HepG2 (cell line): ENCODE data around the gene CUL7. TPM values are rescaled to one million over a fixed set of nuclear protein-coding genes. Genes with fewer than 3 reads are reported as not detected.

Experiments used
- CHD2 ChIP-seq: IDR thresholded peaks from 2 replicates; pipeline ENCODE4 v1.6.1; 2011; ENCODE audit warnings: low read depth, low read length, improper control_type of control experiment
- GLI4 ChIP-seq: sonication (generic); formaldehyde crosslinking; IDR thresholded peaks from 2 replicates; pipeline ENCODE4 v1.5.1; 2020; ENCODE audit warnings: missing genetic modification reagents, mild to moderate bottlenecking, moderate library complexity, borderline replicate concordance
- HES4 ChIP-seq: sonication (generic); formaldehyde crosslinking; IDR thresholded peaks from 2 replicates; pipeline ENCODE4 v1.9.0; 2021; ENCODE audit warnings: mild to moderate bottlenecking, missing genetic modification reagents, borderline replicate concordance
- KAT8 ChIP-seq: IDR thresholded peaks from 2 replicates; pipeline ENCODE4 v1.6.1; 2016; ENCODE audit warnings: missing genetic modification reagents, missing compliant biosample characterization
- LRRFIP1 ChIP-seq: sonication (generic); formaldehyde crosslinking; conservative IDR thresholded peaks from 2 replicates; pipeline ENCODE4 v1.4.0; 2020; ENCODE audit warnings: missing genetic modification reagents
- NKX3-1 ChIP-seq: sonication (generic); formaldehyde crosslinking; IDR thresholded peaks from 2 replicates; pipeline ENCODE4 v1.5.0; 2020; ENCODE audit warnings: missing genetic modification reagents
- NR2C2 ChIP-seq: sonication (generic); formaldehyde crosslinking; IDR thresholded peaks from 2 replicates; pipeline ENCODE4 v1.4.0; 2020; ENCODE audit warnings: missing genetic modification reagents, mild to moderate bottlenecking, moderate library complexity, borderline replicate concordance
- PTBP1 ChIP-seq: fragments of 200-400 bp; formaldehyde crosslinking; IDR thresholded peaks from 2 replicates; pipeline ENCODE4 v1.6.1; 2018; ENCODE audit warnings: low read length, low read depth; ENCODE audit not compliant: poor library complexity, severe bottlenecking
- RXRB ChIP-seq: IDR thresholded peaks from 2 replicates; pipeline ENCODE4 v1.6.1; 2016; ENCODE audit warnings: borderline replicate concordance, missing genetic modification reagents, missing compliant biosample characterization
- SMYD3 ChIP-seq: sonication (generic); formaldehyde crosslinking; IDR thresholded peaks from 2 replicates; pipeline ENCODE4 v1.8.1; 2023; ENCODE audit warnings: mild to moderate bottlenecking, missing genetic modification reagents
- STAT5B ChIP-seq: sonication (generic); formaldehyde crosslinking; IDR thresholded peaks from 2 replicates; pipeline ENCODE4 v1.4.0; 2020; ENCODE audit warnings: missing genetic modification reagents
- TBX2 ChIP-seq: sonication (generic); formaldehyde crosslinking; IDR thresholded peaks from 2 replicates; pipeline ENCODE4 v1.5.0; 2020; ENCODE audit warnings: missing genetic modification reagents, mild to moderate bottlenecking, borderline replicate concordance
- ZFAT ChIP-seq: sonication (generic); formaldehyde crosslinking; conservative IDR thresholded peaks from 2 replicates; pipeline ENCODE4 v1.8.1; 2023; ENCODE audit warnings: missing genetic modification reagents, inconsistent platforms
- ZMAT3 ChIP-seq: sonication (generic); formaldehyde crosslinking; conservative IDR thresholded peaks from 2 replicates; pipeline ENCODE4 v1.7.0; 2021; ENCODE audit warnings: missing genetic modification reagents
- ZNF224 ChIP-seq: sonication (generic); formaldehyde crosslinking; IDR thresholded peaks from 2 replicates; pipeline ENCODE4 v1.5.0; 2020; ENCODE audit warnings: mild to moderate bottlenecking, missing genetic modification reagents
- ZNF256 ChIP-seq: sonication (generic); formaldehyde crosslinking; conservative IDR thresholded peaks from 2 replicates; pipeline ENCODE4 v1.4.0; 2020; ENCODE audit warnings: missing genetic modification reagents
- polyA plus RNA-seq, 8 experiments: library from polyadenylated mRNA; depleted of rRNA in 3 of 8; stranded (reverse) in 7 of 8; unstranded in 1 of 8; fragments of >200 nt; fragmentation: Illumina TruSeq in 4 of 8; extraction: Trizol in 4 of 8; gene quantifications; 2 replicates each; pipeline versions ENCODE4 v1.2.1 to v1.2.3, GENCODE V29; 2011 to 2016; ENCODE audit warnings: low read depth in 4 of 8, missing spikeins in 1 of 8, mixed read lengths in 1 of 8; ENCODE audit not compliant: insufficient read depth in 1 of 8
- total RNA-seq, 5 experiments: library from RNA; depleted of rRNA; stranded (reverse); fragments of >200 nt; fragmentation: Illumina TruSeq; extraction: Trizol; gene quantifications; 2 replicates each; pipeline ENCODE4 v1.2.3, GENCODE V29; 2016; ENCODE audit warnings: low read depth in 1 of 5
- TF ChIP-seq, protein P1 (sequence below): sonication (generic); formaldehyde crosslinking; IDR thresholded peaks from 2 replicates; pipeline ENCODE4 v1.9.0; 2021; ENCODE audit warnings: missing genetic modification reagents, borderline replicate concordance
- TF ChIP-seq, protein P2 (sequence below): sonication (generic); formaldehyde crosslinking; IDR thresholded peaks from 2 replicates; pipeline ENCODE4 v1.4.0; 2020; ENCODE audit warnings: mild to moderate bottlenecking, missing genetic modification reagents, borderline replicate concordance
- TF ChIP-seq, protein P3 (sequence below): sonication (generic); formaldehyde crosslinking; IDR thresholded peaks from 2 replicates; pipeline ENCODE4 v1.5.0; 2020; ENCODE audit warnings: missing genetic modification reagents, mild to moderate bottlenecking, borderline replicate concordance
- TF ChIP-seq, protein P4 (sequence below): fragments of 450-650 bp; IDR thresholded peaks from 2 replicates; pipeline ENCODE4 v1.6.1; 2017

The CUL7 gene
- total and polyA plus RNA-seq, 2 of the 13 experiments (the other 11 are each of a cell fraction or from before 2014, with no cell fraction given): 32.0 to 60.7 TPM

GRCh38 chr6:43076464-43077332 is 23.0 kb upstream of the CUL7 start (continued):
- TF ChIP-seq NR2C2 (CRISPR knock-in tag): 0 out of 2 replicates have a peak, but pooled peaks have one; percentile 30
- no peak; the same call in 1 of the 2 replicates for TF ChIP-seq ZNF256 (CRISPR knock-in tag)
- no peak for TF ChIP-seq LRRFIP1 (CRISPR knock-in tag)
- TF ChIP-seq, protein P1, sequence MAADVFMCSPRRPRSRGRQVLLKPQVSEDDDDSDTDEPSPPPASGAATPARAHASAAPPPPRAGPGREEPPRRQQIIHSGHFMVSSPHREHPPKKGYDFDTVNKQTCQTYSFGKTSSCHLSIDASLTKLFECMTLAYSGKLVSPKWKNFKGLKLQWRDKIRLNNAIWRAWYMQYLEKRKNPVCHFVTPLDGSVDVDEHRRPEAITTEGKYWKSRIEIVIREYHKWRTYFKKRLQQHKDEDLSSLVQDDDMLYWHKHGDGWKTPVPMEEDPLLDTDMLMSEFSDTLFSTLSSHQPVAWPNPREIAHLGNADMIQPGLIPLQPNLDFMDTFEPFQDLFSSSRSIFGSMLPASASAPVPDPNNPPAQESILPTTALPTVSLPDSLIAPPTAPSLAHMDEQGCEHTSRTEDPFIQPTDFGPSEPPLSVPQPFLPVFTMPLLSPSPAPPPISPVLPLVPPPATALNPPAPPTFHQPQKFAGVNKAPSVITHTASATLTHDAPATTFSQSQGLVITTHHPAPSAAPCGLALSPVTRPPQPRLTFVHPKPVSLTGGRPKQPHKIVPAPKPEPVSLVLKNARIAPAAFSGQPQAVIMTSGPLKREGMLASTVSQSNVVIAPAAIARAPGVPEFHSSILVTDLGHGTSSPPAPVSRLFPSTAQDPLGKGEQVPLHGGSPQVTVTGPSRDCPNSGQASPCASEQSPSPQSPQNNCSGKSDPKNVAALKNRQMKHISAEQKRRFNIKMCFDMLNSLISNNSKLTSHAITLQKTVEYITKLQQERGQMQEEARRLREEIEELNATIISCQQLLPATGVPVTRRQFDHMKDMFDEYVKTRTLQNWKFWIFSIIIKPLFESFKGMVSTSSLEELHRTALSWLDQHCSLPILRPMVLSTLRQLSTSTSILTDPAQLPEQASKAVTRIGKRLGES (CRISPR knock-in tag): no peak
- peak; percentile 12; the same call in 1 of the 2 replicates for TF ChIP-seq RXRB (CRISPR knock-in tag)
- TF ChIP-seq TBX2 (CRISPR knock-in tag): peak; percentile 69
- TF ChIP-seq KAT8: no peak; the same call in 1 of the 2 replicates
- TF ChIP-seq NKX3-1: no peak
- TF ChIP-seq, protein P2, sequence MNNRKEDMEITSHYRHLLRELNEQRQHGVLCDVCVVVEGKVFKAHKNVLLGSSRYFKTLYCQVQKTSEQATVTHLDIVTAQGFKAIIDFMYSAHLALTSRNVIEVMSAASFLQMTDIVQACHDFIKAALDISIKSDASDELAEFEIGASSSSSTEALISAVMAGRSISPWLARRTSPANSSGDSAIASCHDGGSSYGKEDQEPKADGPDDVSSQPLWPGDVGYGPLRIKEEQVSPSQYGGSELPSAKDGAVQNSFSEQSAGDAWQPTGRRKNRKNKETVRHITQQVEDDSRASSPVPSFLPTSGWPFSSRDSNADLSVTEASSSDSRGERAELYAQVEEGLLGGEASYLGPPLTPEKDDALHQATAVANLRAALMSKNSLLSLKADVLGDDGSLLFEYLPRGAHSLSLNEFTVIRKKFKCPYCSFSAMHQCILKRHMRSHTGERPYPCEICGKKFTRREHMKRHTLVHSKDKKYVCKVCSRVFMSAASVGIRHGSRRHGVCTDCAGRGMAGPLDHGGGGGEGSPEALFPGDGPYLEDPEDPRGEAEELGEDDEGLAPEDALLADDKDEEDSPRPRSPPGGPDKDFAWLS (CRISPR knock-in tag): no peak
- no peak for TF ChIP-seq SMYD3 (CRISPR knock-in tag)
- TF ChIP-seq ZFAT (CRISPR knock-in tag): no peak; the same call in 1 of the 2 replicates
- TF ChIP-seq, protein P3, sequence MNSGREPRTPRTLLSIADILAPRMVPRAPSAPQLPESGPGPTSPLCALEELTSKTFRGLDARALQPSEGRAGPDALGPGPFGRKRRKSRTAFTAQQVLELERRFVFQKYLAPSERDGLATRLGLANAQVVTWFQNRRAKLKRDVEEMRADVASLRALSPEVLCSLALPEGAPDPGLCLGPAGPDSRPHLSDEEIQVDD (CRISPR knock-in tag): no peak; the same call in 1 of the 2 replicates
- peak; percentile 59; the same call in 1 of the 2 replicates for TF ChIP-seq ZNF224 (CRISPR knock-in tag)
- TF ChIP-seq ZMAT3 (CRISPR knock-in tag): no peak
- no peak; the same call in none of the 2 replicates for TF ChIP-seq HES4 (CRISPR knock-in tag)
- no peak for TF ChIP-seq CHD2
- peak; percentile 6; the same call in 1 of the 2 replicates for TF ChIP-seq GLI4 (CRISPR knock-in tag)
- TF ChIP-seq, protein P4, sequence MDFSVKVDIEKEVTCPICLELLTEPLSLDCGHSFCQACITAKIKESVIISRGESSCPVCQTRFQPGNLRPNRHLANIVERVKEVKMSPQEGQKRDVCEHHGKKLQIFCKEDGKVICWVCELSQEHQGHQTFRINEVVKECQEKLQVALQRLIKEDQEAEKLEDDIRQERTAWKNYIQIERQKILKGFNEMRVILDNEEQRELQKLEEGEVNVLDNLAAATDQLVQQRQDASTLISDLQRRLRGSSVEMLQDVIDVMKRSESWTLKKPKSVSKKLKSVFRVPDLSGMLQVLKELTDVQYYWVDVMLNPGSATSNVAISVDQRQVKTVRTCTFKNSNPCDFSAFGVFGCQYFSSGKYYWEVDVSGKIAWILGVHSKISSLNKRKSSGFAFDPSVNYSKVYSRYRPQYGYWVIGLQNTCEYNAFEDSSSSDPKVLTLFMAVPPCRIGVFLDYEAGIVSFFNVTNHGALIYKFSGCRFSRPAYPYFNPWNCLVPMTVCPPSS: no peak
- TF ChIP-seq PTBP1: no peak
- TF ChIP-seq STAT5B (CRISPR knock-in tag): no peak
